ENCODE measurements around the gene LRP1-AS.

Gene LRP1-AS

GRCh38 chr12:57095440-57095839 is 52.0 kb downstream of the LRP1-AS start:
- no peak for DNase-seq

Measured in right hindlimb (tissue), 1 donor.